Neural crest cell (in vitro differentiated cells): ENCODE results near the gene KHDRBS1. TPM values are rescaled to one million over a fixed set of nuclear protein-coding genes. Genes with fewer than 3 reads are reported as not detected.
A peak's percentile ranks its signal among the peaks of the same experiment; 100 is the strongest.

Experiments
- DNase-seq: peaks from one replicate; pipeline ENCODE4 v3.0.0; 2021; ENCODE audit warnings: low read depth, mixed read lengths, low spot score
- H3K27ac Mint-ChIP-seq: one replicate; pipeline ENCODE4 v1.8.0; 2021; ENCODE audit warnings: mild to moderate bottlenecking, mixed read lengths; ENCODE audit not compliant: unreplicated experiment
- H3K27me3 Mint-ChIP-seq: 2 replicates; pipeline ENCODE4 v1.8.0; 2021; ENCODE audit warnings: low read depth, mild to moderate bottlenecking, mixed read lengths
- H3K36me3 Mint-ChIP-seq: 2 replicates; pipeline ENCODE4 v1.8.0; 2021; ENCODE audit warnings: low read depth, mild to moderate bottlenecking, mixed read lengths
- H3K4me1 Mint-ChIP-seq: 2 replicates; pipeline ENCODE4 v1.8.0; 2021; ENCODE audit warnings: mixed read lengths
- H3K4me3 Mint-ChIP-seq: one replicate; pipeline ENCODE4 v1.8.0; 2021; ENCODE audit warnings: mild to moderate bottlenecking, mixed read lengths
- H3K9me3 Mint-ChIP-seq: 2 replicates; pipeline ENCODE4 v1.8.0; 2021; ENCODE audit warnings: mixed read lengths
- total RNA-seq: library from RNA; stranded (reverse); gene quantifications from 2 replicates; pipeline ENCODE4 v1.2.1, GENCODE V29; 2021
- TF ChIP-seq, protein P1 (sequence below): fragments of 200-600 bp; sonication (generic); conservative IDR thresholded peaks from 2 replicates; pipeline ENCODE4 v1.5.0; 2021; ENCODE audit warnings: antibody characterized with exemption, mild to moderate bottlenecking

Gene KHDRBS1
- total RNA-seq, 1 donor from 2014 or later = 292 TPM

DNA sequence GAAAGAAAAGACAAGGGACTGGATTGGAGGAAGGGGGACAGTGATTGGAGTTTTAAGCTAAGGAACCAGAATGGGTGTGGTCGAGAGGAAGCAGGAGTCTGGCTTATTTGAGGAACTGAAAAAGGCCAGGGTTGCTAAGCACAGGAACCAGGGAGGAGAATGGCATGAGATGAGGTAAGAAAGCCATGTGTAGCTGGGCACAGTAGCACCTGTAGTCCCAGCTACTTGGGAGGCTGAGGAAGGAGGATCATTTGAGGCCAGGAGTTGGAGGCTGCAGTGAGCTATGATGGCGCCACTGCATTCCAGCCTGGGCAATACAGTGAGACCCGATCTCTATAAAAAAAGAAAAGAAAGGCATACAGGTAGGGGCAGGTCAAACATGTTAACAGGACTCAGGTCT, 8.1 kb upstream of the KHDRBS1 start:
- no peak overlapping the region for H3K27ac Mint-ChIP-seq
- no peak overlapping the region for H3K4me3 Mint-ChIP-seq
- peaks cover 4% of the 10 kb centered on the region for H3K4me1 Mint-ChIP-seq
- no peaks in the 10 kb centered on the region for H3K9me3 Mint-ChIP-seq
- no peak for DNase-seq
- H3K27me3 Mint-ChIP-seq = no peaks in the 10 kb centered on the region
- H3K36me3 Mint-ChIP-seq = no peaks in the 10 kb centered on the region
- TF ChIP-seq, protein P1, sequence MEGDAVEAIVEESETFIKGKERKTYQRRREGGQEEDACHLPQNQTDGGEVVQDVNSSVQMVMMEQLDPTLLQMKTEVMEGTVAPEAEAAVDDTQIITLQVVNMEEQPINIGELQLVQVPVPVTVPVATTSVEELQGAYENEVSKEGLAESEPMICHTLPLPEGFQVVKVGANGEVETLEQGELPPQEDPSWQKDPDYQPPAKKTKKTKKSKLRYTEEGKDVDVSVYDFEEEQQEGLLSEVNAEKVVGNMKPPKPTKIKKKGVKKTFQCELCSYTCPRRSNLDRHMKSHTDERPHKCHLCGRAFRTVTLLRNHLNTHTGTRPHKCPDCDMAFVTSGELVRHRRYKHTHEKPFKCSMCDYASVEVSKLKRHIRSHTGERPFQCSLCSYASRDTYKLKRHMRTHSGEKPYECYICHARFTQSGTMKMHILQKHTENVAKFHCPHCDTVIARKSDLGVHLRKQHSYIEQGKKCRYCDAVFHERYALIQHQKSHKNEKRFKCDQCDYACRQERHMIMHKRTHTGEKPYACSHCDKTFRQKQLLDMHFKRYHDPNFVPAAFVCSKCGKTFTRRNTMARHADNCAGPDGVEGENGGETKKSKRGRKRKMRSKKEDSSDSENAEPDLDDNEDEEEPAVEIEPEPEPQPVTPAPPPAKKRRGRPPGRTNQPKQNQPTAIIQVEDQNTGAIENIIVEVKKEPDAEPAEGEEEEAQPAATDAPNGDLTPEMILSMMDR = no peak

DNA sequence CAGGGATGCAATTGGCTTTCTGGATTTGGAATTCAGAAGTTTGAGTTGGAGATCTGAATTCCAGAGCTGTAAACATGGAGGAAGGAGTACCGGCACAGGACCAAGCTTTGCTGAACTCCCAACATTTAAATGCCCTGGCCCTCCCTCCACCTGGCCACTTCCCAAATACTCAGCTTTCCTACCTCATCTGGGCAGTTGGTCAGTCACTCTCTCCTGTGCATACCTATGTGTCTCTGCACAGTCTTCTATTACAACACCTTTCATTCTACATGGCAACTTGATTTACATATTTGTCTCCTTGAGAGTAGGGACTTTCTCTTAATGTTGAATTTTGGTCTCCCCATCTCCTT, 6.1 kb upstream of the KHDRBS1 start:
- H3K27ac Mint-ChIP-seq = no peak overlapping the region
- no peak overlapping the region for H3K4me3 Mint-ChIP-seq
- peaks cover 7% of the 10 kb centered on the region for H3K4me1 Mint-ChIP-seq
- TF ChIP-seq, protein P1 = no peak
- no peaks in the 10 kb centered on the region for H3K9me3 Mint-ChIP-seq
- H3K27me3 Mint-ChIP-seq = no peaks in the 10 kb centered on the region
- no peak for DNase-seq
- H3K36me3 Mint-ChIP-seq = no peaks in the 10 kb centered on the region

DNA sequence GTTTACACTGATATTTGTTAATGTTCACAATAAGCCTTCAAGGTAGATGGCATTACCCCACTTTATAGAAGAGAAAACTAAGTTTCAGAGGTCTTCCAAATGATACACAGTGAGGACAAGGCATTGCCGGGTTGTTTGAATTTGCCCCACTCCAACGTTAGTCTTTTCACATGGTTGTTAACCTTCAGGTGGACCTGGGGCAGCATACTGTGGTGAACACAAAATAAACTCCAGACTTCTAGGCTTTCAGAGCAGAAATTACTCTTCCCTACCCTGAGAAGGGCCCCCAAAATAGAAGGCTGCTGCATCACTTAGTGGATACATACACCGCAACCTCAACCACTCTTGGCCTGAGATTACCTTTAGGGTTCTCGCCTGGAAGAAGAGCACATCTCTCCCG, 3.4 kb upstream of the KHDRBS1 start:
- peaks cover 11% of the 10 kb centered on the region for H3K4me1 Mint-ChIP-seq
- peaks cover 6% of the 10 kb centered on the region for H3K27me3 Mint-ChIP-seq
- peak overlapping the region; percentile 8 for H3K4me3 Mint-ChIP-seq
- TF ChIP-seq, protein P1 = no peak
- no peaks in the 10 kb centered on the region for H3K9me3 Mint-ChIP-seq
- H3K27ac Mint-ChIP-seq = no peak overlapping the region
- no peak for DNase-seq
- H3K36me3 Mint-ChIP-seq = peaks cover 7% of the 10 kb centered on the region

DNA sequence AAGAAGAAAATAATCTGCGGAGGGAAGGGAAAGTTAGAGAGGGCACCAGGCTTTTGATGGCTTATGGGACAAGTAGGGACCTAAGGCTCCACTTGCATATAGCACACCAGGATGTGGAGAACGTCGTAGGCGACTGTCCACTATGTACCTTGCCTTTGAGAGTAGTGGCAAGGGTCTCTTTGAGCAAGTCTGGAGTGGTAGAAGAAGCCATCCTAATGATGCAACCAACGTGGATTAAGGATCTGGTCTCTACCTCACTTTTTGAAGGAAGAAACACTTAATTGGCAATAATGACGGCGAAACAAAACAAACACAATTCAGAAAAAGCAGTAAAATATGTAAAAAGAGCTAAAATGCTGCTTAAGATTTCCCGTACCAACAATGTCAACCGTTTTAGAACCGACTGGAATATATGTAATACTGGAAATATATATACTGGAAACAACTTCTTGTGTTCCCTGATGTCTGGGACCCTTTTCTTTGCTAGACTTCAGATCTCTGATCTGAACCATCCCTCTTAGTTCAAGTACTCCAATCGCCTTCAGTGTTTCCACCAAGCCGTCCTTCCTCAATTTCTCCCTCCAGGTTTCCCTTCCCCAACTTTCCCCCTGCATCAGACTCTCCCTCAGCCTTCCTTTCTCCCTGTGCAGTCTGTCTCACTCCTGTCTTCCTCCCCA, 821 bp upstream of the KHDRBS1 start:
- Mint-ChIP-seq H3K27me3 (peaks cover 6% of the 10 kb centered on the region), H3K4me1 (peaks cover 27% of the 10 kb centered on the region), H3K4me3 (peak overlapping the region; percentile 94), H3K36me3 (peaks cover 7% of the 10 kb centered on the region), H3K27ac (peak overlapping the region; percentile 97), H3K9me3 (no peaks in the 10 kb centered on the region)
- TF ChIP-seq, protein P1 = no peak
- DNase-seq = no peak

DNA sequence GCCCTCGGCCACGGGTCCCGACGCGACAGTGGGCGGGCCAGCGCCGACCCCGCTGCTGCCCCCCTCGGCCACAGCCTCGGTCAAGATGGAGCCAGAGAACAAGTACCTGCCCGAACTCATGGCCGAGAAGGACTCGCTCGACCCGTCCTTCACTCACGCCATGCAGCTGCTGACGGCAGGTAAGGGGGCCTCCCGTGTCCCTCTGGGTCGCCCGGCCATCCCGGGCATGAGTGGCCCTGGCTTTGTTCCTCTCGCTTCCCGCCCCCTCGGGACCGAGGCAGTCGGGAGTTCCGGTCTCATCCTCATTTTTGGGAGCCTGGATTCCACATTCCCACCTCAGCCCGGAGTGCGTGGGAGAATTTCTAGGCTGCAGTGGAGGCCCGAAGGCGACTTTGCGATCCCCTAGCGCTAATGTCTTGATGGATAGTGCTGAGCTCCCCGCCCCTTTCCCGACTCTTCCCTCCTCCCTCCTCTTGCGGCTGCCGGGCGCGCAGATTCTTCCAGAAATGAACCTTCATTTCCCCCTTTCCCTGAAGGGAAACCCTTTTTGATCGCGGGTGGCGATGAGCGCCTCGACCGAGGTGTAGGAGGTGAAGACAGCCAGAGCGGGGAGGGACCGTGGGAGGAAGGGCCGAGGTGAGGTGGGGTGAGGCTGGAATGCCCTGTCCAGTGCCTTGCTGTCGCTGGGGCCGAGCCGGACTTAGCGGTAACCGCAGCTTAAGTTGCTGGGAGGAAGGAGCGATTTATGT, 705 bp downstream of the KHDRBS1 start:
- TF ChIP-seq, protein P1 = no peak
- H3K36me3 Mint-ChIP-seq = peaks cover 7% of the 10 kb centered on the region
- DNase-seq = peak; percentile 37
- no peaks in the 10 kb centered on the region for H3K9me3 Mint-ChIP-seq
- H3K27ac Mint-ChIP-seq = peak overlapping the region; percentile 91
- peak overlapping the region; percentile 96 for H3K4me3 Mint-ChIP-seq
- H3K4me1 Mint-ChIP-seq = peaks cover 27% of the 10 kb centered on the region
- peaks cover 6% of the 10 kb centered on the region for H3K27me3 Mint-ChIP-seq
